ENCODE measurements around the gene FAM9C.

The FAM9C gene

GRCh38 chrX:12999422-12999821 is 45.0 kb downstream of the FAM9C start:
- in situ Hi-C loops (cut with HindIII; ENCODE audit: low sequenced_read_pairs) = no loop called here
- TF ChIP-seq CTCF (IDR thresholded peaks at IDR 0.05; ENCODE audit: low read depth, low read length) = no peak
- H3K4me3 ChIP-seq (ENCODE audit: low read depth, low read length) = no peak overlapping the region
- no peak for DNase-seq (ENCODE audit: low read depth, low spot score)

- no peak for TF ChIP-seq CTCF (IDR thresholded peaks at IDR 0.05; ENCODE audit: low read depth, low read length)
- no peak for DNase-seq (ENCODE audit: low read depth, low spot score)
- in situ Hi-C loops (cut with HindIII; ENCODE audit: low sequenced_read_pairs) = no loop called here
- no peak overlapping the region for H3K4me3 ChIP-seq (ENCODE audit: low read depth, low read length)
Measured at GRCh38 chrX:12997906-12998687, 46.3 kb downstream of the FAM9C start.

- no peak for DNase-seq (ENCODE audit: low read depth, low spot score)
- in situ Hi-C loops (cut with HindIII; ENCODE audit: low sequenced_read_pairs) = no loop called here
- no peak overlapping the region for H3K4me3 ChIP-seq (ENCODE audit: low read depth, low read length)
- TF ChIP-seq CTCF (IDR thresholded peaks at IDR 0.05; ENCODE audit: low read depth, low read length) = no peak
Measured at GRCh38 chrX:12996934-12997435, 47.4 kb downstream of the FAM9C start.

GRCh38 chrX:12994321-12994720 is 50.1 kb downstream of the FAM9C start:
- in situ Hi-C loops (cut with HindIII; ENCODE audit: low sequenced_read_pairs) = no loop called here

GRCh38 chrX:12993826-12994225 is 50.6 kb downstream of the FAM9C start:
- in situ Hi-C loops (cut with HindIII; ENCODE audit: low sequenced_read_pairs) = no loop called here
- no peak overlapping the region for H3K4me3 ChIP-seq (ENCODE audit: low read depth, low read length)
- TF ChIP-seq CTCF (IDR thresholded peaks at IDR 0.05; ENCODE audit: low read depth, low read length) = no peak
- no peak for DNase-seq (ENCODE audit: low read depth, low spot score)

More at GRCh38 chrX:12994321-12994720, 50.1 kb downstream of the FAM9C start:
- no peak for DNase-seq (ENCODE audit: low read depth, low spot score)
- no peak for TF ChIP-seq CTCF (IDR thresholded peaks at IDR 0.05; ENCODE audit: low read depth, low read length)
- no peak overlapping the region for H3K4me3 ChIP-seq (ENCODE audit: low read depth, low read length)

GRCh38 chrX:12992544-12993118 is 51.8 kb downstream of the FAM9C start:
- TF ChIP-seq CTCF (IDR thresholded peaks at IDR 0.05; ENCODE audit: low read depth, low read length) = no peak
- in situ Hi-C loops (cut with HindIII; ENCODE audit: low sequenced_read_pairs) = no loop called here
- DNase-seq (ENCODE audit: low read depth, low spot score) = no peak
- H3K4me3 ChIP-seq (ENCODE audit: low read depth, low read length) = no peak overlapping the region

Data from astrocyte of the spinal cord (primary cell).